ENCODE measurements around the gene ASCC3.

DNA sequence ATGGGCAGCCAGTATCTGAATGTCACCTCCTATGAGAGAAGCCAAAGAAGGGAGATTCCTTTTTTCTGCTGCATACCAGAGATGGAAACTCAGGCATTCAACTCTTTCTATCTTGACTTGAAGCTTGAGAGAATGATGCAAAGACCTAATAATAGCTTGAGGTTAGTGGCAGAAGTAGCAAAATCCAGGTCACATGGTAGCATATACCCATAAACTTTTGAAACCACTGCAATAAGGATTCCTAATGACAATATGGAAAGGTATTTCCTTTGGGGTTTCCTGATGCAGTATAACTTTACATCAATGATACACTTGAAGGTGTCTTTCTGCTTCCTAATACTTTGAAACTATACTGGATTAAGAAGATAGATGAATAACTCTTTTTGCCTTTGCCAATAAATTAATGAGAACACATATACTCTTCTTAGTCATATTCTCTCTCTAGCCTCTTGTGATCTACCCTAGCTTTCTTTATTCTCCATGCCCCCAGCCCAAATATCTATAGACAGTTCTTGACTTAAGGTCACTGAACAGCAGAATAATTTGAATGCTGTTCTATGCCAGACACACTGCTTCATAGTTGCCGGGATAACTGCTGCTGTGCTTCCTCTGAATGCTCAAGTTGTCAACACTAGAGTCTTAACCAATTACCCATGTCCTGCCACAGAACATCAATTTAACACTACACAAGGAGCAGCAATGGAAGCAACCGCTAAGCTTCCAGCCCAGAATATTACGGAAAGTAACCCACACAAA lies 260.9 kb downstream of the ASCC3 start:
- TF ChIP-seq POLR2AphosphoS5 (IDR thresholded peaks at IDR 0.05) (no peak), EP300 (IDR thresholded peaks at IDR 0.05) (no peak)
